ENCODE results near the gene CEMIP. TPM values are rescaled to one million over a fixed set of nuclear protein-coding genes. Genes with fewer than 3 reads are reported as not detected.
A peak's percentile ranks its signal among the peaks of the same experiment; 100 is the strongest.

The CEMIP gene
- total RNA-seq, 1 experiment from 2014 or later = 7.3 TPM

DNA sequence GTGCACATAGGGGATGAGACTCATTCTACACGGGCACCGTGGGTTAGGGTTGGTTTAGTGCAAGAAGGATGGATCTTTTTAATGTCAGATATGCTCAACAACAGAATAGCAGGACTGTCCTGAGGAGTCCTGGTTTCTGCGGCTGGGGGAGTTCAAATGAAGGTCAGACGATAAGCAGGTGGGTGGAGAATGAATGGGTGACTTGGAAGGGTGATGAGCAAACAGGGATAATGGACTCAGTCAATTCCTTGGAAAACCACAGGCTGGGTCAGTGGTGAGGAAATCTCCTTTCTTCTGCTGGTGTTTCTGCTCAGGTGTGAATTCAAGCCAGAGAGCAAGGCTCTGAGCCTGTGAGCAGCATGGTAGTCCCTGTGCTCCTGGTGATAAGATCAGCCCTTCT is 150.5 kb downstream of the CEMIP start:
- no peak for DNase-seq (ENCODE audit: low spot score)

DNA sequence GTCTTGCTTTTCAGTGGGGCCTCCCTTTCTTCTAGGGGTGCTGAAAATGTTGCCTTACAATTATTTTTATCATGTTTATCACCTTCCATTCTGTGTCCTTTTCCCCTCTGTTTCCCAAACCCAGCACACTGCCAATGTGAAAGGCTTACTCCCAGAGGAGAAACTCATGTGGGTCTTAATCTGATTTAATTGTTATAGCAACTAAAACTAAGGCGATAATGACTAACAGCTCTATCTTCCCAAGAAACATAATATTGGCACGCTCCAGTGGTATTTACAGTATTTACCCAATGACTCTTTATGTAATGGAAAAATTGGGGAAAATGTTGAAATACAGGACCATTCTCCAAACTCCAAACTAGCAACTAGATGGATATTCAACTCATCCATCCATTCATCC is 152.0 kb downstream of the CEMIP start:
- no peak for DNase-seq (ENCODE audit: low spot score)

DNA sequence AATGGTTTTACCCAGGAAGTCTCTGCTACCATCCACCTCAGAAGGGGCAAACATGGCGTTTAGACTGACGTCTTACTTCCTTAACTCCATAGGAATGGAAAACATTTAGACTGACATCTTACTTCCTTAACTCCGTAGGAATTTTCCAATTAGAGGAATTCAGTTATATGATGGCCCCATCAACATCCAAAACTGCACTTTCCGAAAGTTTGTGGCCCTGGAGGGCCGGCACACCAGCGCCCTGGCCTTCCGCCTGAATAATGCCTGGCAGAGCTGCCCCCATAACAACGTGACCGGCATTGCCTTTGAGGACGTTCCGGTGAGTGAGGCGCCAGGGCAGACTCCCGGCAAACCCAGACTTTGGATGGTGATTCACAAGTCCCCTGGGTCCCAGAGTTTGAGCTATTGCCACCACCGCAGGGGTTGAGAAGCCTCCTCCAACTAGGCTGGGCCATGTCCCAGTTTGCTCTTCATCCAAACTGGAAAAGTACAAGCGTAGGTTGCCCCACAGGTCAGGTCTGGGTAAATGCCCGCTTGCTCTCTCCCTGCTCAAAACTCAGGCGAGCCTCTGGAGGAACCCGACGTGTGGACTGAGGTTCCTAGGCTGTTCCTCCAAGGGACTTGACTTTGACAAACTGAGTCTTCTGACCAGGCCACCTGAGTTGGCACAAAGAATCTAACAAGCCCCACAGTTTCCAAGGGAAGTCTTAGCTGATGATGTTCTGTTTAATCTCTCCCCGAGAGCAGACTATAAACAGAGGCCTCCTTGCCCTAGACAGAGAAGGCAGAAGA is 152.7 kb downstream of the CEMIP start:
- no peak for DNase-seq (ENCODE audit: low spot score)

DNA sequence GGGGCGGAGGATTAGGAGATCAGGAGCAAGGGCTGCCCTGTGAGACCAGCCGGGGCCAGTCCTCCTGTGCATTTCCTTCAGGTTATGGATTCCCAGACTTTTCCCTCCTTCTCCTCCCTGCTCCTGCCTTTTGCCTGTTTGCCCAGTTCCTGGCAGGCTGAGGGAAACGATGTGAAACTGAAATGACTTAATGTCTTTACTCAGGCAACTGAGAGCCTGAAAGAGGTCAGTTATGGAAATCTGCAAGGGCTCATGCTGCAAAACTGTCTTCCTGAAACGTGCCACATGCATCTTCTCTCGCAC is 153.3 kb downstream of the CEMIP start:
- DNase-seq (ENCODE audit: low spot score) = no peak

DNA sequence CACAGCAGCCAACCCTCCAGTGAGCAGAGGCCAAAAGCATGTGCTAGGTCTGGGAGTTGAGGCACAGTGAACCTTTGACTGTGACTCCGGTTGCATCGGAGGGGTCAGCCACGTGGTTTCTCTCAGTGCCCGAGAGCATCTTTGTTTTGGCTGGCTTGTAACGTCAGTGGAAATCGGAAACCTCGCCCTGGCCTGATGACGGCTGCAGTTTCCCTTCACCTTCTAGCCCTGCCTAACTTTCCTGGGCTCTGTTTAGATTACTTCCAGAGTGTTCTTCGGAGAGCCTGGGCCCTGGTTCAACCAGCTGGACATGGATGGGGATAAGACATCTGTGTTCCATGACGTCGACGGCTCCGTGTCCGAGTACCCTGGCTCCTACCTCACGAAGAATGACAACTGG is 153.8 kb downstream of the CEMIP start:
- DNase-seq (ENCODE audit: low spot score) = no peak

DNA sequence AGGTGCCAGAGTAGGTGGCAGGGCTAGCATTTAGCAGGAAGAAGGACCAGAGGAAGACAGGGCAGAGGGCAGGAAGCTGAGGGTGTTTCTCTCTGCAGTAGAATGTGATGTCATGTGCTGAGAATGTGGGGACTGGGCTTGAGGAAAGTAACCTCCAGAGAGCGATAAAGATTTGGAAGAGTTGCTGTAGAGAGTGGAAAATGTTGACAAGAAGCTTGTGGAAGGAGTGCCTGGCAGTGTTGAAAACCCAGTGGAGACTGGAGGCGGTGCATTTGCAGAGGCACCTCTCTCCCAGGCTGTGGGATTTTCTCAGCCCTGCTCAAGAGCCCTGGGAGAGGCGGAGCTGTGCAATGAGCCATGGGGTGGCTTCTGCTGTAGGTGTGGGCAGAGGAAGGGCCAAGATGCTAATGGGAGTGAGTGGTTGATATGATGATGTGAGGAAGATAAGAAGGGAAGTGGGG is 155.6 kb downstream of the CEMIP start:
- DNase-seq (ENCODE audit: low spot score) = peak; percentile 31

DNA sequence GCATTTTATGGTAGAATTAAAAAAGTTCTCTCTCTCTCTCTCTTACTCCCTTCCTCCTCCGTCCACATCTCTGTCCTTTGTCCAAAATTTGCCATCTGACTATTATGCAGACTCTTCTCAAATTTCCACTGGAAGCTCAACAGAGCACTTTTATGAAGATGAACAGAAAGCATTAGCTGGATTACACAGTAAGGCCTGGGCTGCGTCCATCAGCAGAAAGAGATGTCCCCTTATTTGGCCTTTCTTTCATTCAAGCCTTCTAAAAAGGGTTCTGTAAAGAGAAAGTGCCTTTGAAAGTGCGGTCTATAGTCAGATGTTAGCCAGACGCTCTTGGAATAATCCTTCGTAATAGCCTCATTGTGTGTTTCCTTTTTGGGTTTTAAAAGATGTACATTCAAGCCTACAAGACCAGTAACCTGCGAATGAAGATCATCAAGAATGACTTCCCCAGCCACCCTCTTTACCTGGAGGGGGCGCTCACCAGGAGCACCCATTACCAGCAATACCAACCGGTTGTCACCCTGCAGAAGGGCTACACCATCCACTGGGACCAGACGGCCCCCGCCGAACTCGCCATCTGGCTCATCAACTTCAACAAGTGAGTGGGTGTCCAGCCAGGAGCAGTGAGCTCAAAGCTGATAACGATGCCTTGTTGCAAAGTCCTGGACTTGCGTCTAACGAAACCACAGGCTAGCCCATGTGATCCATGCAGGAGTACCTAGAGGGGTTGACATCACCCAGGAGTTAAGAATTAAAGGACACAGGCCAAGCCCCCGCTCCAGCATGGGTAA is 157.3 kb downstream of the CEMIP start:
- DNase-seq (ENCODE audit: low spot score) = no peak

DNA sequence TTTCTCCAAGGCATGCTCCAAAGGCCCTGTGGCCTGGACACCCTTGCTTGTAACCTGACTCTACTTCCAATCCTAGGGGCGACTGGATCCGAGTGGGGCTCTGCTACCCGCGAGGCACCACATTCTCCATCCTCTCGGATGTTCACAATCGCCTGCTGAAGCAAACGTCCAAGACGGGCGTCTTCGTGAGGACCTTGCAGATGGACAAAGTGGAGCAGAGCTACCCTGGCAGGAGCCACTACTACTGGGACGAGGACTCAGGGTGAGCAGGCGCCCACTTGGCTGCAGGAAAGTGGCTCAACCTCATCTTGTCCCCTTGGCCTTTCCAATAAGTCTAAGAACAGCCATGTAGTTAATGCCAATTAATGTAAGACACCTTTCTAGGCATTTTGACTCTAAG is 158.5 kb downstream of the CEMIP start:
- no peak for DNase-seq (ENCODE audit: low spot score)

DNA sequence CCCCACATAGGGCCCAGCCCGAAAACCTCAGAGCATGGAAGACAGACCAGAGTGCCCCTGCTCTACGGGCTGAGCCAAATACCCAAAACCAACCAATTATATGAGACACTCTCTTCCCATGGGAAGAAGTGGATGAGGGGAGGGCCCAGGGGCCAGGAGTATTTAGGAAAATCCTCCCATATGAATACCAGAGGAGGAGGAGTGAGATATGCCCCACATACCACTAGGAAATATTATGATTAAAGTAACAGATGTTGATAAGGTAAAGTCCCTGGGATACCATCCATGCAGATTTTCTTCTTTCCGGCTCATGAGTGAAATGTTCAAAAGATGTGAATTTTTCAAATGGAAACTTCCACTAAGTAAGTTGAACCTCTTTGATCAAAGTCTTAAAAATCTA is 160.0 kb downstream of the CEMIP start:
- DNase-seq (ENCODE audit: low spot score) = no peak

DNA sequence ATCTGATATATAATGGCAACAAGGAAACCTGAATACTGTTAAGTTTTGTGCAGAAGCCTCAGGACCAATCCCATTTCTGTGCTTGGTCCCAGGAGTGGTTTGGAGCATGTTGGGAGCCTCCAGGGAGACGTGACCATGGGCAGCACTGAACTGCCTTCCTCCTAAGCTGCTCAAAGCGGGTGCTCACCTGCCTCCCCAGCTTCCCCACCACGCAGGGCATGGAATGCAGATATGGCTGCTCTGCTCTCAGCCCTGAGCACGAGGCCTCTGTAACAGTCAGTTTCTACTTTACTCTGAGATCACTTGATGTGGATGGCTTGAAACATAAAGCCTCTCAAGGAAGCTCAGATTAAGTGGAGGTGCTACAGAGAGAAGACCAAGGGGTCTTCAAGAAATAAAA is 161.2 kb downstream of the CEMIP start:
- no peak for DNase-seq (ENCODE audit: low spot score)

DNA sequence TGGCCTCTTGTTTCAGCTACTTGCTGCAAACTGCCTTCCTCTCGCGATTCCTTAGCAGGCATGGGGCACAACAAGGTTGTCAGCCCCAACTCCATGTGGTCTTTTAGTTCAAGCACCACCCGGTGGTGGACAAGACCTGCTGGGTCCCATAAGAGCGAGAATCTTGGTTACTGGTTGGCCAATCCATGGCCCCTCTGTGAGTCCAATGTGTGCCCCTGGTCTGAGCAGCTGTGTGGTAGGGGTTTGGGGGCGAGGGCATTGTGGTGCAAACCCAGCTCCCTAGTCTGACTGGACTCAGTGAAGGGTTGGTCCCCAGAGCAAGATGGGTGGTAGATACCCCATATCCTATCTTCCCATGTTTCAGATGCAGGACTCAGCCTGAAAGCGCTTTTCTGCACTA is 161.7 kb downstream of the CEMIP start:
- no peak for DNase-seq (ENCODE audit: low spot score)

DNA sequence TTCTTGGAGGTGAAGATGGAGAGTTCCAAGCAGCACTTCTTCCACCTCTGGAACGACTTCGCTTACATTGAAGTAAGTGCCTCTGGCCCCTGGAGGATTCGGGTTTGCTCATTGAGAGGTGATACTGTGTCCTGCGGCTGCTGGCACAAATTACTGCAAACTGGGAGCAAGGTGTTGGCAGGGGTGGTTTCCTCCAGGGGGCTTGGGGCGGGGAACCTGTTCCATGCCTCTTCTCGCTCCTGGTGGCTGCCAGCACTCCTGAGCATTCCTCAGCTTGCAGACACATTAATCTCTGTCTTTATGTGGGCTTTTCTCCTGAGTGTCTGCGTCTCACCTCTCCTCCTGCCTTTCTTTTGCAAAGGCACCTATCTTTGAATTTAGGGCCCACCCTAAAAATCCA is 163.1 kb downstream of the CEMIP start:
- no peak for DNase-seq (ENCODE audit: low spot score)

DNA sequence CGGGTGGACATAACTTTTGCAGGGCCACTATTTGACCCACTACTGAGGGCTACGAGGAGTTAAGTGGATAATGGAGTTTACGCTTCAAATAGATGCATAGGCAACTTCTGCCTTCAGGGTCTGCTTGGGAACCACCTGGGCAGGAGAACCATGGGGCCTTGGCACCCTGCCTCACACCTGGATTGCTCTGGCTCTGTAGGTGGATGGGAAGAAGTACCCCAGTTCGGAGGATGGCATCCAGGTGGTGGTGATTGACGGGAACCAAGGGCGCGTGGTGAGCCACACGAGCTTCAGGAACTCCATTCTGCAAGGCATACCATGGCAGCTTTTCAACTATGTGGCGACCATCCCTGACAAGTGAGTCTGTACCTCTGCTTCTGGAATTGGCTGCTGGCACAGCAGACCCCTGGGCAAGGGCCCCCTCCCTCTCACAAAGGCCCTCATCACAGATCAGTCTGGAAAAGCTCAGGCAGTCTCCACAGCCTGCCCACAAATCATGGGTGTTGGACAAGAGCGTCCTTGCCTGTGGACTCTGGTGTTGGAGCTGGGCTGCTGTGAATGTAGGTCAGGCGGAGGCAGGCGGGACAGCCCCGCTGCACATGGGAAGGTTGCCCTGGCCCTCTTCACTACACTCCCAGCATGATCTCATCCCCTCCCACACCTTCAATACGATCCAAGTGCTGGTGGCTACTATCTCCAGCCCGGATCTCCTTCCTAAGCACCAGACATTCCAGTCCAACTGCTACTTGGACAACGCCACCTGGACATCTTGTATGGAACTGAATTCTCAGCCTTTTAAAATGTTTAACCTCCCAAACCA is 163.8 kb downstream of the CEMIP start:
- peak; percentile 21 for DNase-seq (ENCODE audit: low spot score)

DNA sequence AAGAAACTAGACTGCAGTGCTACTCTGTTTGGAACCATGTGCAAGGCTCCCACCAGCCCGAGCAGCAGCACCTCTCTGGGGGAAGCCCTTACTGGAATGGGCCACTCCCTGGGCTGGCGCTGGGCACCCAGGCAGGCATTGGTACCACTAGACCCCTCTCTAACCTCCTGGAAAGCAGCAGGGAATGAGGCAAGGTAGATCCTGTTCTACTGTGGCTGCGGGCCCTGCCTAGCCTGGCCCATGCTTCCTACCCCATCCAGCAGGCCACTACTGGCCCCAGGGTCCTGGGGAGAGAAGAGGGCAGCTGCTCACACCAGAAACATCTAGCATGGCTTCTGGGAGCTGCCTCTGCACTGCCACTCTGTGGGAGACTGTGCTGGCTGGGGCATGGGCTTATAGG is 165.6 kb downstream of the CEMIP start:
- no peak for DNase-seq (ENCODE audit: low spot score)

DNA sequence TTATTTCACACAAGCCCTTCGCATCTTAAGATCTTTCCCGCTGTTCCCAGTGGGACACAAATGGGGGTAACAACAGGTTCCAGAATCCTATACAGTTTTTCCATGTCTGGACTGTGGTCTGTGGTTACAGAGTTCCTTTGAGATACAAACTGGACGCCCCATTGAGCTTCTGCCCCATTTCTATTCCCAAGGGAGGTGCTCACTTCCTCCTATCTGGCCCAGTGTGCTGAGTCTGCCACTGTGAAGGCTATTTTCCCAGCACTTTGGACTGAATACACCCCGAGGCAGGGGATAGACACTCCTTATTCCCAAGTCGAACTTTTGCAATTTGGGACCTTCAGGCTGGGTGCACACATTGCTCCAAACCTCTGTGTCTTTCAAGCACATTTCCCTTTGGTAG is 166.4 kb downstream of the CEMIP start:
- DNase-seq (ENCODE audit: low spot score) = no peak

DNA sequence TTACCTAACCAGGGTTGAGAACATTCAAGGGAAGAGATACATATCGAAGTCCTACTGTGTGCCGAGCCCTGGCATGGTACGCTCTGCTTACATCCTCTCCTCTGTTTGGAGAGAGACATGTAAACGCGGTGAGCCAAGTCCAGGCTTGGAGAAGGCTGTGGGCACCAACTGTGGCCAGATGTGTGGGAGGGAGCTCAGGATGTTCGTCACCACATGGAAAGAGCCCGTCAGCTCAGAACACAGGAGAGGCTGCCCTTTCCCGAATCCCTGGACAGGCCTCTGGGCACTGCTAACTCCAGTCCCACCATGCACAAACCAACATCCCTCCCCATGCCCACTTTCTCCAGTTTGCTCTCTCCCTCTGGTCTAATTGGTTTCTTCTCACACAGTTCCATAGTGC is 167.4 kb downstream of the CEMIP start:
- no peak for DNase-seq (ENCODE audit: low spot score)

DNA sequence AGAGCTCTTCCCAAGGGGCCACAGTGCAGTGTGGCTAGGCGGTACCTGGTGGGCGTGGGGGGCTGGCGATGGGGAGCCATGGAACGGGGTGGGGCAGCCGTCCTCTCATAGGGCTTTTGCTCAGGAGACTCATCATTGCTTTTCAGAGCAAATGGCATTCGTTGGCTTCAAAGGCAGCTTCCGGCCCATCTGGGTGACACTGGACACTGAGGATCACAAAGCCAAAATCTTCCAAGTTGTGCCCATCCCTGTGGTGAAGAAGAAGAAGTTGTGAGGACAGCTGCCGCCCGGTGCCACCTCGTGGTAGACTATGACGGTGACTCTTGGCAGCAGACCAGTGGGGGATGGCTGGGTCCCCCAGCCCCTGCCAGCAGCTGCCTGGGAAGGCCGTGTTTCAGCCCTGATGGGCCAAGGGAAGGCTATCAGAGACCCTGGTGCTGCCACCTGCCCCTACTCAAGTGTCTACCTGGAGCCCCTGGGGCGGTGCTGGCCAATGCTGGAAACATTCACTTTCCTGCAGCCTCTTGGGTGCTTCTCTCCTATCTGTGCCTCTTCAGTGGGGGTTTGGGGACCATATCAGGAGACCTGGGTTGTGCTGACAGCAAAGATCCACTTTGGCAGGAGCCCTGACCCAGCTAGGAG is 169.6 kb downstream of the CEMIP start:
- no peak for DNase-seq (ENCODE audit: low spot score)

DNA sequence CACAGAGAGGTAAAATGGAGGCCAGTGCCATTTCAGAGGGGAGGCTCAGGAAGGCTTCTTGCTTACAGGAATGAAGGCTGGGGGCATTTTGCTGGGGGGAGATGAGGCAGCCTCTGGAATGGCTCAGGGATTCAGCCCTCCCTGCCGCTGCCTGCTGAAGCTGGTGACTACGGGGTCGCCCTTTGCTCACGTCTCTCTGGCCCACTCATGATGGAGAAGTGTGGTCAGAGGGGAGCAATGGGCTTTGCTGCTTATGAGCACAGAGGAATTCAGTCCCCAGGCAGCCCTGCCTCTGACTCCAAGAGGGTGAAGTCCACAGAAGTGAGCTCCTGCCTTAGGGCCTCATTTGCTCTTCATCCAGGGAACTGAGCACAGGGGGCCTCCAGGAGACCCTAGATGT is 170.6 kb downstream of the CEMIP start:
- no peak for DNase-seq (ENCODE audit: low spot score)

DNA sequence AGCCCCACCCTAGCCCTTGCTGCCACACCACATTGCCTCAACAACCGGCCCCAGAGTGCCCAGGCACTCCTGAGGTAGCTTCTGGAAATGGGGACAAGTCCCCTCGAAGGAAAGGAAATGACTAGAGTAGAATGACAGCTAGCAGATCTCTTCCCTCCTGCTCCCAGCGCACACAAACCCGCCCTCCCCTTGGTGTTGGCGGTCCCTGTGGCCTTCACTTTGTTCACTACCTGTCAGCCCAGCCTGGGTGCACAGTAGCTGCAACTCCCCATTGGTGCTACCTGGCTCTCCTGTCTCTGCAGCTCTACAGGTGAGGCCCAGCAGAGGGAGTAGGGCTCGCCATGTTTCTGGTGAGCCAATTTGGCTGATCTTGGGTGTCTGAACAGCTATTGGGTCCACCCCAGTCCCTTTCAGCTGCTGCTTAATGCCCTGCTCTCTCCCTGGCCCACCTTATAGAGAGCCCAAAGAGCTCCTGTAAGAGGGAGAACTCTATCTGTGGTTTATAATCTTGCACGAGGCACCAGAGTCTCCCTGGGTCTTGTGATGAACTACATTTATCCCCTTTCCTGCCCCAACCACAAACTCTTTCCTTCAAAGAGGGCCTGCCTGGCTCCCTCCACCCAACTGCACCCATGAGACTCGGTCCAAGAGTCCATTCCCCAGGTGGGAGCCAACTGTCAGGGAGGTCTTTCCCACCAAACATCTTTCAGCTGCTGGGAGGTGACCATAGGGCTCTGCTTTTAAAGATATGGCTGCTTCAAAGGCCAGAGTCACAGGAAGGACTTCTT is 171.3 kb downstream of the CEMIP start:
- DNase-seq (ENCODE audit: low spot score) = no peak

DNA sequence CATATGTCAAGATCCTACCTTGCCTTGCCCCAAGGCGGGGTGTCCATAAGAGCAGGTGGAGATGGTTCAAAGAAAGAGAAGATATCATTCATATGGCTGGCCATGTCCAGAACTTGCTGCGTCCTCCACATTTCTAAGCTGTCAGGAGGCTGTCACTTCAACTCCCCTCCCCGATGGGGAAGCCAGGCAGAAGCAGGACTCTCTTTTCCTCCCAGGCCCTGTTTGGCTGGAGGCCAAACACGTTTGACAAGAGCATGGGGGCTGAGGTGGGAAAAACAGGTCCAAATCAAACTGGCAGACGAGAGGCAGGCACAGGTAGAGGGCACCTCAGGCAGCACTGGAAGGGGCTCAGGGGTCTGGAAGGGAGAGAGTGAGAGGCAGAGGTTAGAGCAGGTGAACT is 172.8 kb downstream of the CEMIP start:
- DNase-seq (ENCODE audit: low spot score) = no peak

All from HT-29 (cell line).